GM12878 (cell line): Measurements from ENCODE around the gene MATN4. TPM values are rescaled to one million over a fixed set of nuclear protein-coding genes. Genes with fewer than 3 reads are reported as not detected.

Experiments used
- ATAC-seq: fragments of 200-7000 bp; cut with Tn5 transposase; 3 replicates; pipeline ENCODE4 v1.9.1; 2020; ENCODE audit warnings: mild to moderate bottlenecking, moderate library complexity
- BruUV-seq: library from RNA; stranded (reverse); fragments of 400-500 nt; replicated peaks from 2 replicates; lab custom pipeline; 2021; lab: Mats Ljungman, UMichigan
- CTCF ChIA-PET: fragments of 300-600 bp; sonication (Branson Sonifier 250); formaldehyde crosslinking; extraction: SDS; loops from one replicate; lab custom pipeline; 2021; ENCODE audit warnings: inconsistent platforms; lab: Yijun Ruan, JAX
- POLR2A ChIA-PET: fragments of 350-600 bp; formaldehyde crosslinking; extraction: SDS; loops from one replicate; lab custom pipeline; 2021; ENCODE audit warnings: inconsistent platforms; lab: Charles Lee
- RAD21 ChIA-PET: fragments of 300-600 bp; sonication (Branson Sonifier 250); formaldehyde crosslinking; loops from one replicate; lab custom pipeline; 2023; ENCODE audit warnings: antibody characterized with exemption; ENCODE audit not compliant: unreplicated experiment; lab: Charles Lee
- SMC1A ChIA-PET: fragments of 300-600 bp; sonication (Branson Sonifier 250); formaldehyde crosslinking; loops from one replicate; lab custom pipeline; 2023; ENCODE audit not compliant: unreplicated experiment, uncharacterized antibody; lab: Charles Lee
- DNase-seq: peaks from one replicate; pipeline ENCODE4 v3.0.0-alpha.2; 2011; ENCODE audit warnings: low read depth, low spot score
- FAIRE-seq: peaks from 3 replicates; lab custom pipeline; 2011; peaks lifted over from hg19 to GRCh38; lab: Jason Lieb, UNC
- H2AFZ ChIP-seq: 2 replicates; pipeline ENCODE4 v1.6.0; 2011; ENCODE audit warnings: low read depth, low read length, control low read depth; ENCODE audit not compliant: control insufficient read depth
- H3K27ac ChIP-seq: 2 replicates; pipeline ENCODE4 v1.5.1; 2011; ENCODE audit warnings: control low read depth; ENCODE audit not compliant: control insufficient read depth, insufficient read depth
- H3K27me3 ChIP-seq, 2 experiments: replicated peaks in 1 of 2; 2 replicates each; pipeline versions ENCODE4 v1.6.0 to v1.6.1; 2011; ENCODE audit warnings: low read length in 1 of 2; ENCODE audit not compliant: control insufficient read depth in 2 of 2, insufficient read depth in 2 of 2
- H3K36me3 ChIP-seq, 2 experiments: 2 replicates each; pipeline ENCODE4 v1.5.1; 2011; ENCODE audit warnings: low read length in 1 of 2; ENCODE audit not compliant: control insufficient read depth in 2 of 2, insufficient read depth in 2 of 2
- H3K4me1 ChIP-seq: 2 replicates; pipeline ENCODE4 v1.6.1; 2011; ENCODE audit warnings: mild to moderate bottlenecking, low read length, moderate library complexity, mixed read lengths; ENCODE audit not compliant: control insufficient read depth, insufficient read depth
- H3K4me2 ChIP-seq: 2 replicates; pipeline ENCODE4 v1.6.0; 2011; ENCODE audit warnings: control low read depth; ENCODE audit not compliant: control insufficient read depth, insufficient read depth
- H3K4me3 ChIP-seq: fragments of 200-600 bp; sonication (generic); 2 replicates; pipeline ENCODE4 v1.5.1; 2016
- H3K79me2 ChIP-seq: 2 replicates; pipeline ENCODE4 v1.6.0; 2011; ENCODE audit warnings: low read length; ENCODE audit not compliant: control insufficient read depth, insufficient read depth
- H3K9ac ChIP-seq: 2 replicates; pipeline ENCODE4 v1.8.0; 2011; ENCODE audit warnings: low read length, control low read depth, mixed read lengths; ENCODE audit not compliant: control insufficient read depth, insufficient read depth
- H3K9me3 ChIP-seq: replicated peaks from 3 replicates; pipeline ENCODE4 v1.5.1; 2011; ENCODE audit warnings: mild to moderate bottlenecking, low read length; ENCODE audit not compliant: control insufficient read depth, insufficient read depth
- H4K20me1 ChIP-seq: 2 replicates; pipeline ENCODE4 v1.6.0; 2011; ENCODE audit not compliant: control insufficient read depth, insufficient read depth
- BACH1 ChIP-seq: fragments of 450-650 bp; IDR thresholded peaks from 2 replicates; pipeline ENCODE4 v1.6.1; 2017; ENCODE audit warnings: mild to moderate bottlenecking, borderline replicate concordance
- GATAD2B ChIP-seq: fragments of 450-650 bp; conservative IDR thresholded peaks from 2 replicates; pipeline ENCODE4 v1.6.1; 2017; ENCODE audit warnings: low read depth, mild to moderate bottlenecking, moderate library complexity
- HDAC2 ChIP-seq: fragments of 200-600 bp; sonication (generic); IDR thresholded peaks from 2 replicates; pipeline ENCODE4 v1.6.1; 2017
- IKZF2 ChIP-seq, 2 experiments: fragments of 450-650 bp; IDR thresholded peaks; 2 replicates each; pipeline ENCODE4 v1.6.1; 2017; ENCODE audit warnings: mild to moderate bottlenecking in 2 of 2, moderate library complexity in 2 of 2
- MTA2 ChIP-seq: fragments of 450-650 bp; IDR thresholded peaks from 2 replicates; pipeline ENCODE4 v1.6.1; 2016; ENCODE audit warnings: low read depth, mild to moderate bottlenecking, moderate library complexity
- NFXL1 ChIP-seq: fragments of 450-650 bp; IDR thresholded peaks from 2 replicates; pipeline ENCODE4 v1.6.1; 2017; ENCODE audit warnings: antibody characterized with exemption, mild to moderate bottlenecking, borderline replicate concordance
- PML ChIP-seq: IDR thresholded peaks from 2 replicates; pipeline ENCODE4 v1.6.1; 2012; ENCODE audit warnings: low read length, inconsistent platforms
- RAD21 ChIP-seq: IDR thresholded peaks from 2 replicates; pipeline ENCODE4 v1.6.1; 2011; ENCODE audit warnings: mild to moderate bottlenecking, low read depth, low read length, moderate library complexity; ENCODE audit not compliant: insufficient read depth
- SIN3A ChIP-seq: IDR thresholded peaks from 2 replicates; pipeline ENCODE4 v1.6.1; 2012; ENCODE audit warnings: low read depth, low read length, improper control_type of control experiment
- TARDBP ChIP-seq: IDR thresholded peaks from 2 replicates; pipeline ENCODE4 v1.6.1; 2016; ENCODE audit warnings: borderline replicate concordance
- TBL1XR1 ChIP-seq: IDR thresholded peaks from 2 replicates; pipeline ENCODE4 v1.6.1; 2012; ENCODE audit warnings: low read depth, low read length, improper control_type of control experiment
- WRNIP1 ChIP-seq: IDR thresholded peaks from 2 replicates; pipeline ENCODE4 v1.6.1; 2011; ENCODE audit warnings: low read depth, low read length, improper control_type of control experiment, borderline replicate concordance
- WGBS: methylation state at CpG from one replicate; pipeline ENCODE4 v1.1.6; 2016; ENCODE audit warnings: low lambda C conversion rate; ENCODE audit not compliant: insufficient replicate concordance, insufficient coverage; ENCODE audit errors: missing lambda C conversion rate; 5-methylcytosine and 5-hydroxymethylcytosine counted together
- in situ Hi-C: fragments of 300-500 bp; cut with MboI; formaldehyde crosslinking; loops from 9 replicates; pipeline ENCODE4 v1.14.3; 2018; ENCODE audit warnings: mixed read lengths
- intact Hi-C: fragments of 100-400 bp; cut with micrococcal nuclease; formaldehyde crosslinking; loops from one replicate; pipeline ENCODE4 v1.14.2; 2022; ENCODE audit not compliant: unreplicated experiment
- polyA plus RNA-seq, 11 experiments: library from polyadenylated mRNA; depleted of rRNA in 4 of 11; unstranded in 6 of 11; stranded (reverse) in 5 of 11; fragments of >200 nt; fragmentation: Nextera tagmentation in 4 of 11; fragmentation: Illumina TruSeq in 1 of 11; extraction: Ambion mirVana in 4 of 11; extraction: Trizol in 1 of 11; gene quantifications; 1 replicate in 1 of 11; 2 replicates in 10 of 11; pipeline versions ENCODE4 v1.2.1 to v1.2.3, GENCODE V29; 2011 to 2016; ENCODE audit warnings: inconsistent platforms in 2 of 11, missing spikeins in 2 of 11, low read depth in 1 of 11
- total RNA-seq, 4 experiments: library from RNA; depleted of rRNA in 3 of 4; stranded (reverse); fragments of >200 nt in 3 of 4; fragmentation: Illumina TruSeq in 1 of 4; extraction: Trizol in 1 of 4; gene quantifications; 2 replicates each; pipeline versions ENCODE4 v1.2.1 to v1.2.3, GENCODE V29; 2013 to 2021
- TF ChIP-seq, protein P1 (sequence below): fragments of 450-650 bp; formaldehyde crosslinking; IDR thresholded peaks from 2 replicates; pipeline ENCODE4 v1.4.0; 2020; ENCODE audit warnings: mild to moderate bottlenecking, moderate library complexity
- TF ChIP-seq, protein P2 (sequence below): IDR thresholded peaks from 2 replicates; pipeline ENCODE4 v1.6.1; 2011; ENCODE audit warnings: low read depth, low read length, improper control_type of control experiment, borderline replicate concordance

Gene MATN4
- total and polyA plus RNA-seq, 10 of the 15 experiments (the other 5 are each of a cell fraction or from before 2014, with no cell fraction given): 0.10 to 0.15 TPM; not detected in 8

DNA sequence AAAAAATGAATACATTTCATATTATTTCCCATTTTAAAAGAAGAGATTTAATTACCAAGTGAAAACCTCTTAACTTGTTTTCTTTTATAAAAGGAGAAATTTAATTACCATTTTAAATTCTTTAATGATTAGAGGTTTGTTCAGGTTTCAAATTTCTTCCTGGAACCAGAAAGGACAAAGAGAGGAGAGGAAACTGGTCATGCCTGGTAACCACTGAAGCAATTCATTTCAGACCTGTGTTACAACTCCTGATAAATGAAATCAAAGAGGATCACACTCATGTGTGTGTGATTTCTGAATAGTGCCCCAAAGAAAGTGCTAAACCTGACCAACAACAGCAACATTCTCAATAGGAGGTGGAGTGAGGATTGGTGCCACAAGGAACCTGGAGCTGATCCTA, 41.1 kb downstream of the MATN4 start:
- no peaks in the 10 kb centered on the region for H3K36me3 ChIP-seq
- ChIA-PET CTCF (no interaction called here), POLR2A (no interaction called here), RAD21 (no interaction called here), SMC1A (no interaction called here)
- peaks cover 0 to 5% of the 10 kb centered on the region in 2 experiments; a peak in 2 of 4 replicates for H3K27me3 ChIP-seq
- no peak for FAIRE-seq
- no peak overlapping the region for H3K27ac ChIP-seq
- H3K4me2 ChIP-seq: no peak overlapping the region
- no peak for ATAC-seq
- H4K20me1 ChIP-seq: no peaks in the 10 kb centered on the region
- in situ Hi-C loops: no loop called here
- H3K4me3 ChIP-seq: no peak overlapping the region
- H2AFZ ChIP-seq: no peak overlapping the region
- intact Hi-C loops: no loop called here
- no peaks in the 10 kb centered on the region for H3K4me1 ChIP-seq
- H3K9ac ChIP-seq: no peak overlapping the region
- BruUV-seq: no TSS peak
- TF ChIP-seq GATAD2B (no peak), IKZF2 (IDR thresholded peaks at IDR 0.05) (no peak)
- no peaks in the 10 kb centered on the region for H3K79me2 ChIP-seq
- no peaks in the 10 kb centered on the region for H3K9me3 ChIP-seq
- no peak for DNase-seq

DNA sequence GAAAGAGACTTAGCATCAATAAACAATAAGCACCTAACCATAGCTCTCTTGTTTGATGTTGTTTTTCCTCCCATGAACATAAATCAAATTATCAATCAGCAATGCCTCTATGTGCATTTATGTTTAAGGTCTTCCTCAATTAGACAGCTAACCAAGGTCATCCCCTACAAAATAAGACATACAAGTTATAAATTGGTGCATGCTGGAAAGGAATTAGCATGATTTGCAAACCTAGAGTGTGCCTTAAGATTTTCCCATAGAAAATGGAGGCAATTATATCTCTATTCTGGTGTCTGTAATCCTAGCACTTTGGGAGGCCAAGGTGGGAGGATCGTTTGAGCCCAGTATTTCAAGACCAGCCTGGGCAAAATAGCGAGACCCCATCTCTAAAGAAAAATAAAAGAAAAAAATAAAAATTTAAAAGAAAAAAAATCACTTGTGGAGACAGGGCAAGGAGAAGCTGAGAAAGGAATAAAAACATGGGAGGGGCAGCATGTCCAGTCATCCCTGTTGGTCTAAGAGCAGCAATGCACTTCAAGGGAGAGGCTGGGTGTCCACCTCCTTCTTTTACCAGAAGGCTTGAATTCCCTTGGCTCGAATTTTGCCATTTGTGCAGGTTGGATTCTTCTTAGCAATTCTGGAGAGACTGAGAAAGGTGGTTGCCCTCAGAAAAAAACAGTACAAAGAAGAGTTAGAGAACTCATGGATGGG, 44.4 kb downstream of the MATN4 start:
- WGBS: 2% methylated on average over 3 of the region's 3 CpGs
- ChIA-PET RAD21 (no interaction called here), POLR2A (no interaction called here), SMC1A (no interaction called here), CTCF (no interaction called here)
- Histone ChIP-seq H3K79me2 (no peaks in the 10 kb centered on the region), H3K4me2 (no peak overlapping the region), H3K36me3 (no peaks in the 10 kb centered on the region), H3K4me1 (no peaks in the 10 kb centered on the region), H3K9me3 (no peaks in the 10 kb centered on the region), H3K27ac (no peak overlapping the region), H4K20me1 (no peaks in the 10 kb centered on the region), H3K9ac (no peak overlapping the region), H3K4me3 (no peak overlapping the region), H3K27me3 (peaks cover 1 to 3% of the 10 kb centered on the region in 2 experiments; a peak in 2 of 4 replicates), H2AFZ (no peak overlapping the region)
- BruUV-seq: no TSS peak
- DNase-seq (no peak), ATAC-seq (no peak), FAIRE-seq (no peak)
- in situ Hi-C loops: no loop called here
- intact Hi-C loops: no loop called here
- no peak for TF ChIP-seq NFXL1
- no peak for TF ChIP-seq HDAC2
- TF ChIP-seq TARDBP: no peak
- TF ChIP-seq WRNIP1: no peak
- TF ChIP-seq, protein P1, sequence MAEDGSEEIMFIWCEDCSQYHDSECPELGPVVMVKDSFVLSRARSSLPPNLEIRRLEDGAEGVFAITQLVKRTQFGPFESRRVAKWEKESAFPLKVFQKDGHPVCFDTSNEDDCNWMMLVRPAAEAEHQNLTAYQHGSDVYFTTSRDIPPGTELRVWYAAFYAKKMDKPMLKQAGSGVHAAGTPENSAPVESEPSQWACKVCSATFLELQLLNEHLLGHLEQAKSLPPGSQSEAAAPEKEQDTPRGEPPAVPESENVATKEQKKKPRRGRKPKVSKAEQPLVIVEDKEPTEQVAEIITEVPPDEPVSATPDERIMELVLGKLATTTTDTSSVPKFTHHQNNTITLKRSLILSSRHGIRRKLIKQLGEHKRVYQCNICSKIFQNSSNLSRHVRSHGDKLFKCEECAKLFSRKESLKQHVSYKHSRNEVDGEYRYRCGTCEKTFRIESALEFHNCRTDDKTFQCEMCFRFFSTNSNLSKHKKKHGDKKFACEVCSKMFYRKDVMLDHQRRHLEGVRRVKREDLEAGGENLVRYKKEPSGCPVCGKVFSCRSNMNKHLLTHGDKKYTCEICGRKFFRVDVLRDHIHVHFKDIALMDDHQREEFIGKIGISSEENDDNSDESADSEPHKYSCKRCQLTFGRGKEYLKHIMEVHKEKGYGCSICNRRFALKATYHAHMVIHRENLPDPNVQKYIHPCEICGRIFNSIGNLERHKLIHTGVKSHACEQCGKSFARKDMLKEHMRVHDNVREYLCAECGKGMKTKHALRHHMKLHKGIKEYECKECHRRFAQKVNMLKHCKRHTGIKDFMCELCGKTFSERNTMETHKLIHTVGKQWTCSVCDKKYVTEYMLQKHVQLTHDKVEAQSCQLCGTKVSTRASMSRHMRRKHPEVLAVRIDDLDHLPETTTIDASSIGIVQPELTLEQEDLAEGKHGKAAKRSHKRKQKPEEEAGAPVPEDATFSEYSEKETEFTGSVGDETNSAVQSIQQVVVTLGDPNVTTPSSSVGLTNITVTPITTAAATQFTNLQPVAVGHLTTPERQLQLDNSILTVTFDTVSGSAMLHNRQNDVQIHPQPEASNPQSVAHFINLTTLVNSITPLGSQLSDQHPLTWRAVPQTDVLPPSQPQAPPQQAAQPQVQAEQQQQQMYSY (CRISPR knock-in tag): no peak
- no peak for TF ChIP-seq BACH1
- no peak for TF ChIP-seq MTA2
- no peak for TF ChIP-seq TBL1XR1
- no peak for TF ChIP-seq SIN3A
- TF ChIP-seq RAD21: no peak
- TF ChIP-seq PML: no peak
- TF ChIP-seq, protein P2, sequence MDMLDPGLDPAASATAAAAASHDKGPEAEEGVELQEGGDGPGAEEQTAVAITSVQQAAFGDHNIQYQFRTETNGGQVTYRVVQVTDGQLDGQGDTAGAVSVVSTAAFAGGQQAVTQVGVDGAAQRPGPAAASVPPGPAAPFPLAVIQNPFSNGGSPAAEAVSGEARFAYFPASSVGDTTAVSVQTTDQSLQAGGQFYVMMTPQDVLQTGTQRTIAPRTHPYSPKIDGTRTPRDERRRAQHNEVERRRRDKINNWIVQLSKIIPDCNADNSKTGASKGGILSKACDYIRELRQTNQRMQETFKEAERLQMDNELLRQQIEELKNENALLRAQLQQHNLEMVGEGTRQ: no peak
